HUDEP-2 (cell line): ENCODE measurements around the gene NDC80.

Experiments
- DNase-seq, 76 experiments: peaks; one replicate each; lab custom pipeline; 2025; ENCODE audit not compliant: unreplicated experiment in 76 of 76; lab: John Stamatoyannopoulos, UW

NDC80 gene

GRCh38 chr18:2555895-2556294, 15.5 kb upstream of the NDC80 start:
- no peak for DNase-seq

- no peak for DNase-seq
Observed at GRCh38 chr18:2557536-2557935, 13.8 kb upstream of the NDC80 start.

GRCh38 chr18:2559249-2559648, 12.1 kb upstream of the NDC80 start:
- no peak for DNase-seq

- no peak for DNase-seq
Observed at GRCh38 chr18:2564373-2564772, 7.0 kb upstream of the NDC80 start.

GRCh38 chr18:2568129-2568528, 3.2 kb upstream of the NDC80 start:
- DNase-seq, result no peak

GRCh38 chr18:2568605-2569004, 2.8 kb upstream of the NDC80 start:
- DNase-seq, result peak in 1 of 76 experiments; percentile 8

GRCh38 chr18:2569338-2570207, 1.8 kb upstream of the NDC80 start:
- peak in 4 of 76 experiments; percentile 1 to 12 (median 2) for DNase-seq

GRCh38 chr18:2570772-2571199, 571 bp upstream of the NDC80 start:
- peak in 57 of 76 experiments; percentile 0 to 86 (median 27) for DNase-seq

- peak in 4 of 76 experiments; percentile 3 to 36 (median 24) for DNase-seq
Observed at GRCh38 chr18:2572171-2572569, 813 bp downstream of the NDC80 start.

- no peak for DNase-seq
Observed at GRCh38 chr18:2572892-2573291, 1.5 kb downstream of the NDC80 start.

GRCh38 chr18:2573408-2573807, 2.1 kb downstream of the NDC80 start:
- DNase-seq, result no peak

- no peak for DNase-seq
Observed at GRCh38 chr18:2587788-2588187, 16.4 kb downstream of the NDC80 start.

- no peak for DNase-seq
Observed at GRCh38 chr18:2588666-2589344, 17.4 kb downstream of the NDC80 start.

GRCh38 chr18:2589345-2590068, 18.1 kb downstream of the NDC80 start:
- DNase-seq, result no peak

GRCh38 chr18:2590303-2590702, 18.9 kb downstream of the NDC80 start:
- no peak for DNase-seq

- DNase-seq, result no peak
Observed at GRCh38 chr18:2597639-2598038, 26.3 kb downstream of the NDC80 start.

GRCh38 chr18:2602844-2603243, 31.5 kb downstream of the NDC80 start:
- no peak for DNase-seq

GRCh38 chr18:2606335-2606734, 35.0 kb downstream of the NDC80 start:
- DNase-seq, result no peak

GRCh38 chr18:2609604-2610003, 38.2 kb downstream of the NDC80 start:
- DNase-seq, result no peak

GRCh38 chr18:2610549-2610948, 39.2 kb downstream of the NDC80 start:
- DNase-seq, result no peak

GRCh38 chr18:2612996-2613395, 41.6 kb downstream of the NDC80 start:
- DNase-seq, result no peak
